SK-N-SH (cell line): Measurements from ENCODE around the gene ASB4. TPM values are rescaled to one million over a fixed set of nuclear protein-coding genes. Genes with fewer than 3 reads are reported as not detected.

Experiments
- CTCF ChIA-PET: fragments of 300-600, 350-600 bp; formaldehyde crosslinking; extraction: SDS; loops from one replicate; lab custom pipeline; 2021; lab: Yijun Ruan, JAX
- POLR2A ChIA-PET: fragments of 350-600 bp; sonication (Branson Sonifier 250); formaldehyde crosslinking; extraction: SDS; loops from one replicate; lab custom pipeline; 2020; ENCODE audit warnings: antibody characterized with exemption, inconsistent platforms; lab: Yijun Ruan, JAX
- DNase-seq: peaks from one replicate; pipeline ENCODE4 v3.0.0; 2012
- H2AFZ ChIP-seq: fragments of 200-600 bp; sonication (generic); 2 replicates; pipeline ENCODE4 v1.8.1; 2016; ENCODE audit warnings: antibody characterized with exemption, mild to moderate bottlenecking, low read depth
- H3F3A ChIP-seq: fragments of 200-600 bp; sonication (generic); replicated peaks from 2 replicates; pipeline ENCODE3; 2016; ENCODE audit warnings: antibody characterized with exemption, mild to moderate bottlenecking; ENCODE audit not compliant: insufficient read depth
- H3K27ac ChIP-seq, 2 experiments: fragments of 200-500 bp in 1 of 2; fragments of 200-600 bp in 1 of 2; sonication (Bioruptor generic) in 1 of 2; sonication (generic), shearing (Covaris generic) in 1 of 2; 2 replicates each; pipeline versions ENCODE4 v1.5.1 to v1.6.1; 2014 to 2016; ENCODE audit warnings: low read depth in 2 of 2, inconsistent platforms in 1 of 2, low read length in 1 of 2, mild to moderate bottlenecking in 1 of 2, mixed read lengths in 1 of 2
- H3K27me3 ChIP-seq: fragments of 200-600 bp; sonication (generic), shearing (Covaris generic); 2 replicates; pipeline ENCODE4 v1.6.1; 2016; ENCODE audit warnings: mixed run types; ENCODE audit not compliant: insufficient read depth
- H3K36me3 ChIP-seq, 2 experiments: fragments of 200-500 bp in 1 of 2; fragments of 200-600 bp in 1 of 2; sonication (Bioruptor generic) in 1 of 2; sonication (generic) in 1 of 2; replicated peaks in 1 of 2; 2 replicates each; pipeline versions ENCODE3 to v1.5.1; 2014 to 2016; ENCODE audit warnings: low read length in 1 of 2, mild to moderate bottlenecking in 1 of 2; ENCODE audit not compliant: insufficient read depth in 2 of 2, control insufficient read depth in 1 of 2
- H3K4me1 ChIP-seq, 2 experiments: fragments of 200-500 bp in 1 of 2; fragments of 200-600 bp in 1 of 2; sonication (Bioruptor generic) in 1 of 2; sonication (generic), shearing (Covaris generic) in 1 of 2; 2 replicates each; pipeline versions ENCODE4 v1.5.1 to v1.6.1; 2014 to 2016; ENCODE audit warnings: low read depth in 1 of 2, low read length in 1 of 2, mixed run types in 1 of 2; ENCODE audit not compliant: insufficient read depth in 2 of 2, control insufficient read depth in 1 of 2
- H3K4me2 ChIP-seq: fragments of 200-600 bp; sonication (generic), shearing (Covaris generic); 2 replicates; pipeline ENCODE4 v1.6.1; 2017; ENCODE audit warnings: mixed run types
- H3K4me3 ChIP-seq, 2 experiments: fragments of 200-500 bp in 1 of 2; fragments of 200-600 bp in 1 of 2; sonication (Bioruptor generic) in 1 of 2; sonication (generic), shearing (Covaris generic) in 1 of 2; 2 replicates each; pipeline versions ENCODE4 v1.5.1 to v1.8.1; 2014 to 2016; ENCODE audit warnings: low read depth in 2 of 2, inconsistent platforms in 1 of 2, low read length in 1 of 2, mild to moderate bottlenecking in 1 of 2, mixed read lengths in 1 of 2, moderate library complexity in 1 of 2
- H3K79me2 ChIP-seq: fragments of 200-600 bp; sonication (generic); 2 replicates; pipeline ENCODE4 v1.8.1; 2017; ENCODE audit warnings: mild to moderate bottlenecking; ENCODE audit not compliant: insufficient read depth
- H3K9ac ChIP-seq: fragments of 200-600 bp; sonication (generic); 2 replicates; pipeline ENCODE4 v1.6.1; 2017; ENCODE audit warnings: mixed run types
- H3K9me2 ChIP-seq: fragments of 200-600 bp; sonication (generic); 2 replicates; pipeline ENCODE4 v1.6.1; 2017; ENCODE audit warnings: mixed run types
- H3K9me3 ChIP-seq: fragments of 200-600 bp; sonication (generic); 2 replicates; pipeline ENCODE4 v1.6.1; 2017; ENCODE audit warnings: mixed run types, mild to moderate bottlenecking, moderate library complexity
- H4K20me1 ChIP-seq: fragments of 200-600 bp; sonication (generic); 2 replicates; pipeline ENCODE4 v1.6.1; 2017; ENCODE audit warnings: mild to moderate bottlenecking, mixed run types; ENCODE audit not compliant: insufficient read depth
- CHD2 ChIP-seq: fragments of 150-350 bp; IDR thresholded peaks from 2 replicates; pipeline ENCODE4 v1.6.1; 2018; ENCODE audit warnings: low read length; ENCODE audit not compliant: partially characterized antibody
- FOSL2 ChIP-seq: IDR thresholded peaks from 2 replicates; pipeline ENCODE4 v1.4.0; 2012; ENCODE audit warnings: low read depth, mild to moderate bottlenecking, moderate library complexity, borderline replicate concordance
- GATA2 ChIP-seq: sonication (generic); formaldehyde crosslinking; IDR thresholded peaks from 2 replicates; pipeline ENCODE4 v1.5.0; 2020; ENCODE audit warnings: mild to moderate bottlenecking, missing genetic modification reagents
- MEF2A ChIP-seq: IDR thresholded peaks from 2 replicates; pipeline ENCODE4 v1.4.0; 2012; ENCODE audit warnings: low read depth, borderline replicate concordance
- MXI1 ChIP-seq: IDR thresholded peaks from 2 replicates; pipeline ENCODE4 v1.6.1; 2012; ENCODE audit warnings: mild to moderate bottlenecking, low read depth, low read length, improper control_type of control experiment
- NRF1 ChIP-seq: IDR thresholded peaks from 2 replicates; pipeline ENCODE4 v1.6.1; 2012; ENCODE audit warnings: low read depth, mild to moderate bottlenecking, low read length
- POLR2AphosphoS5 ChIP-seq: IDR thresholded peaks from 2 replicates; pipeline ENCODE4 v1.6.1; 2012; ENCODE audit warnings: low read depth, low read length
- RAD21 ChIP-seq: IDR thresholded peaks from 2 replicates; pipeline ENCODE4 v1.6.1; 2012; ENCODE audit warnings: mild to moderate bottlenecking, low read length
- RCOR1 ChIP-seq: fragments of 150-350 bp; IDR thresholded peaks from 2 replicates; pipeline ENCODE4 v1.6.1; 2017; ENCODE audit warnings: antibody characterized with exemption, low read length
- SIN3A ChIP-seq: IDR thresholded peaks from 2 replicates; pipeline ENCODE4 v1.6.1; 2012; ENCODE audit warnings: low read depth, mild to moderate bottlenecking, low read length, moderate library complexity, borderline replicate concordance
- TAF1 ChIP-seq: IDR thresholded peaks from 2 replicates; pipeline ENCODE4 v1.6.1; 2012; ENCODE audit warnings: low read depth, mild to moderate bottlenecking, low read length, moderate library complexity, borderline replicate concordance
- TEAD4 ChIP-seq: IDR thresholded peaks from 2 replicates; pipeline ENCODE4 v1.4.0; 2012; ENCODE audit warnings: mild to moderate bottlenecking, borderline replicate concordance; ENCODE audit not compliant: insufficient read depth
- YY1 ChIP-seq: IDR thresholded peaks from 2 replicates; pipeline ENCODE4 v1.4.0; 2012; ENCODE audit warnings: low read depth, mild to moderate bottlenecking
- WGBS: methylation state at CpG from one replicate; pipeline ENCODE4 v1.1.6; 2017; ENCODE audit warnings: low lambda C conversion rate; 5-methylcytosine and 5-hydroxymethylcytosine counted together
- polyA plus RNA-seq, 3 experiments: library from polyadenylated mRNA; depleted of rRNA; stranded (reverse); fragments of >200 nt; gene quantifications; 2 replicates each; pipeline ENCODE4 v1.2.3, GENCODE V29; 2012
- TF ChIP-seq, protein P1 (sequence below): IDR thresholded peaks from 2 replicates; pipeline ENCODE4 v1.4.0; 2012; ENCODE audit warnings: low read depth, borderline replicate concordance
- TF ChIP-seq, protein P2 (sequence below): IDR thresholded peaks from 2 replicates; pipeline ENCODE4 v1.4.0; 2012; ENCODE audit warnings: low read depth
- TF ChIP-seq, protein P3 (sequence below): fragments of 150-350 bp; IDR thresholded peaks from 2 replicates; pipeline ENCODE4 v1.6.1; 2016; ENCODE audit warnings: mild to moderate bottlenecking, low read depth, low read length
- TF ChIP-seq, protein P4 (sequence below): IDR thresholded peaks from 2 replicates; pipeline ENCODE4; 2012
- TF ChIP-seq, protein P5 (sequence below): IDR thresholded peaks from 2 replicates; pipeline ENCODE4 v1.4.0; 2012; ENCODE audit warnings: low read depth, borderline replicate concordance
- TF ChIP-seq, protein P6 (sequence below): fragments of 150-350 bp; IDR thresholded peaks from 2 replicates; pipeline ENCODE4 v1.6.1; 2017; ENCODE audit warnings: antibody characterized with exemption, low read length, low read depth, borderline replicate concordance

Gene ASB4
- polyA plus RNA-seq, 1 of the 3 experiments (the other 2 are of a cell fraction), result not detected

DNA sequence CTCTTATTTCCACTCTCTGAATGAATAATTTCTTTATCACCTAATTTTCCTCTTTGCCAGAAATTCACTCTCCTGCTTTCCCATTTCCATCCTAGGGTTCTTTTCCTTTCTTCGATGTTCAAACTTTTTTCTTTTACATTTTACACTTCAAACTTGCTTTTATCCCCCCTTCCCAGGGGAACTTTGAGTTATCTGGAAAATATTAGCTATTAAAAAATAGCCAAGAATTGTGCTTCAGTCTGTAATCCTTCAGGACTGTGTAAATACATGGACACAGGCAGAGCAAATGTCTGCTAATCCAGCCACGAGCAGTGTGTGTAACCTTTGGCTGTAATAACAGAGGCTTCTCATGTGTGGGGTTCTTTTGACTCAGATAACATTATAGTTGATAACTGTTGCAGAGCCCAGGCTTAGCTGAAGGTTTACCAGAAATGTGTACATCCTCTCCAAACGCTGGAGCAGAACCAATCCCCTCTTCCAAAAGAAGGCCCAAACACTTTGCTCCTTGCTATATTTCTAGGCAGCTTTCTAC, 4.6 kb downstream of the ASB4 start:
- H2AFZ ChIP-seq, result no peak overlapping the region
- H3K36me3 ChIP-seq, result no peaks in the 10 kb centered on the region
- no peak overlapping the region for H3K9ac ChIP-seq
- no peaks in the 10 kb centered on the region for H3K79me2 ChIP-seq
- no peak overlapping the region for H3K4me3 ChIP-seq
- H3K27ac ChIP-seq, result no peak overlapping the region
- no peaks in the 10 kb centered on the region for H4K20me1 ChIP-seq
- WGBS, result 31% methylated on average over 3 of the region's 3 CpGs
- H3K4me1 ChIP-seq, result no peaks in the 10 kb centered on the region
- ChIA-PET POLR2A (no interaction called here), CTCF (interaction anchor here (0.9 to 8.9 kb wide), 6 partner anchors 10 to 197 kb away, joined by 3 to 109 read pairs (median 5); no protein-coding TSS in a partner anchor)
- no peaks in the 10 kb centered on the region for H3F3A ChIP-seq
- no peaks in the 10 kb centered on the region for H3K9me2 ChIP-seq
- no peaks in the 10 kb centered on the region for H3K9me3 ChIP-seq
- H3K4me2 ChIP-seq, result no peak overlapping the region
- H3K27me3 ChIP-seq, result no peaks in the 10 kb centered on the region
- TF ChIP-seq POLR2AphosphoS5 (no peak), TEAD4 (no peak), SIN3A (no peak), NRF1 (no peak), RAD21 (no peak), YY1 (no peak), RCOR1 (no peak), MXI1 (no peak), CHD2 (no peak)
- TF ChIP-seq, protein P1, sequence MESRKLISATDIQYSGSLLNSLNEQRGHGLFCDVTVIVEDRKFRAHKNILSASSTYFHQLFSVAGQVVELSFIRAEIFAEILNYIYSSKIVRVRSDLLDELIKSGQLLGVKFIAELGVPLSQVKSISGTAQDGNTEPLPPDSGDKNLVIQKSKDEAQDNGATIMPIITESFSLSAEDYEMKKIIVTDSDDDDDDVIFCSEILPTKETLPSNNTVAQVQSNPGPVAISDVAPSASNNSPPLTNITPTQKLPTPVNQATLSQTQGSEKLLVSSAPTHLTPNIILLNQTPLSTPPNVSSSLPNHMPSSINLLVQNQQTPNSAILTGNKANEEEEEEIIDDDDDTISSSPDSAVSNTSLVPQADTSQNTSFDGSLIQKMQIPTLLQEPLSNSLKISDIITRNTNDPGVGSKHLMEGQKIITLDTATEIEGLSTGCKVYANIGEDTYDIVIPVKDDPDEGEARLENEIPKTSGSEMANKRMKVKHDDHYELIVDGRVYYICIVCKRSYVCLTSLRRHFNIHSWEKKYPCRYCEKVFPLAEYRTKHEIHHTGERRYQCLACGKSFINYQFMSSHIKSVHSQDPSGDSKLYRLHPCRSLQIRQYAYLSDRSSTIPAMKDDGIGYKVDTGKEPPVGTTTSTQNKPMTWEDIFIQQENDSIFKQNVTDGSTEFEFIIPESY, result no peak
- TF ChIP-seq, protein P2, sequence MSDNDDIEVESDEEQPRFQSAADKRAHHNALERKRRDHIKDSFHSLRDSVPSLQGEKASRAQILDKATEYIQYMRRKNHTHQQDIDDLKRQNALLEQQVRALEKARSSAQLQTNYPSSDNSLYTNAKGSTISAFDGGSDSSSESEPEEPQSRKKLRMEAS, result no peak
- TF ChIP-seq, protein P3, sequence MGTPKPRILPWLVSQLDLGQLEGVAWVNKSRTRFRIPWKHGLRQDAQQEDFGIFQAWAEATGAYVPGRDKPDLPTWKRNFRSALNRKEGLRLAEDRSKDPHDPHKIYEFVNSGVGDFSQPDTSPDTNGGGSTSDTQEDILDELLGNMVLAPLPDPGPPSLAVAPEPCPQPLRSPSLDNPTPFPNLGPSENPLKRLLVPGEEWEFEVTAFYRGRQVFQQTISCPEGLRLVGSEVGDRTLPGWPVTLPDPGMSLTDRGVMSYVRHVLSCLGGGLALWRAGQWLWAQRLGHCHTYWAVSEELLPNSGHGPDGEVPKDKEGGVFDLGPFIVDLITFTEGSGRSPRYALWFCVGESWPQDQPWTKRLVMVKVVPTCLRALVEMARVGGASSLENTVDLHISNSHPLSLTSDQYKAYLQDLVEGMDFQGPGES, result no peak
- TF ChIP-seq, protein P4, sequence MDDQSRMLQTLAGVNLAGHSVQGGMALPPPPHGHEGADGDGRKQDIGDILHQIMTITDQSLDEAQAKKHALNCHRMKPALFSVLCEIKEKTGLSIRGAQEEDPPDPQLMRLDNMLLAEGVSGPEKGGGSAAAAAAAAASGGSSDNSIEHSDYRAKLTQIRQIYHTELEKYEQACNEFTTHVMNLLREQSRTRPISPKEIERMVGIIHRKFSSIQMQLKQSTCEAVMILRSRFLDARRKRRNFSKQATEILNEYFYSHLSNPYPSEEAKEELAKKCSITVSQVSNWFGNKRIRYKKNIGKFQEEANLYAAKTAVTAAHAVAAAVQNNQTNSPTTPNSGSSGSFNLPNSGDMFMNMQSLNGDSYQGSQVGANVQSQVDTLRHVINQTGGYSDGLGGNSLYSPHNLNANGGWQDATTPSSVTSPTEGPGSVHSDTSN, result no peak
- DNase-seq, result no peak

DNA sequence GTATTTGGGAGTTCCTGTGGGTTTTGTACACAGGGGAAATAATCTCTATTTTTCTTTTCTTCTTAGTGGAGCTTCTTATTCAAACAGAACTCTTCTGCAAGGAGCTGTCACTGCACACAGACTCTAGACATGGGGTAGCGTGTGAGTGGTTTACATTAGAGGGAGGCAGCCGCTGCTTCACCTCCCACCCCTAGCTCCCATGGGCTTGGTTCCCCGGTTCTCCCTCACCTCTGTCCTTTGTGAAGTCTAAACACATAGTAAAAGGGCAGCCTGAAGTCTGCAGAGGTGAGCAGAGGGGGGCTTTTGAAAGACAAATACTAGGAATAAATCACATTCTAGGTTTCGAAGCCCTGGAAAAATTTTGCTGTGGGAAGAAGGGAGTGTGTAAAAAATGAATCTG, 5.5 kb downstream of the ASB4 start:
- no peaks in the 10 kb centered on the region for H3K36me3 ChIP-seq
- no peaks in the 10 kb centered on the region for H3K9me3 ChIP-seq
- WGBS, result 82% methylated on average over 4 of the region's 4 CpGs
- H3K79me2 ChIP-seq, result no peaks in the 10 kb centered on the region
- no peak overlapping the region for H3K27ac ChIP-seq
- no peak for DNase-seq
- no peaks in the 10 kb centered on the region for H3K9me2 ChIP-seq
- no peak overlapping the region for H3K9ac ChIP-seq
- H3F3A ChIP-seq, result no peaks in the 10 kb centered on the region
- no peaks in the 10 kb centered on the region for H3K4me1 ChIP-seq
- H4K20me1 ChIP-seq, result no peaks in the 10 kb centered on the region
- H3K27me3 ChIP-seq, result no peaks in the 10 kb centered on the region
- CTCF ChIA-PET, result interaction anchor here (2.8 to 8.9 kb wide), 2 partner anchors 14 to 21 kb away, joined by 13 to 109 read pairs; no protein-coding TSS in a partner anchor
- POLR2A ChIA-PET, result no interaction called here
- H2AFZ ChIP-seq, result no peak overlapping the region
- H3K4me3 ChIP-seq, result no peak overlapping the region
- no peak overlapping the region for H3K4me2 ChIP-seq
- TF ChIP-seq, protein P5, sequence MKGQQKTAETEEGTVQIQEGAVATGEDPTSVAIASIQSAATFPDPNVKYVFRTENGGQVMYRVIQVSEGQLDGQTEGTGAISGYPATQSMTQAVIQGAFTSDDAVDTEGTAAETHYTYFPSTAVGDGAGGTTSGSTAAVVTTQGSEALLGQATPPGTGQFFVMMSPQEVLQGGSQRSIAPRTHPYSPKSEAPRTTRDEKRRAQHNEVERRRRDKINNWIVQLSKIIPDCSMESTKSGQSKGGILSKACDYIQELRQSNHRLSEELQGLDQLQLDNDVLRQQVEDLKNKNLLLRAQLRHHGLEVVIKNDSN, result no peak
- TF ChIP-seq TAF1 (no peak), FOSL2 (no peak), MXI1 (no peak), CHD2 (no peak), MEF2A (no peak), YY1 (no peak), RCOR1 (no peak), GATA2 (CRISPR knock-in tag) (no peak), POLR2AphosphoS5 (no peak)
- TF ChIP-seq, protein P6, sequence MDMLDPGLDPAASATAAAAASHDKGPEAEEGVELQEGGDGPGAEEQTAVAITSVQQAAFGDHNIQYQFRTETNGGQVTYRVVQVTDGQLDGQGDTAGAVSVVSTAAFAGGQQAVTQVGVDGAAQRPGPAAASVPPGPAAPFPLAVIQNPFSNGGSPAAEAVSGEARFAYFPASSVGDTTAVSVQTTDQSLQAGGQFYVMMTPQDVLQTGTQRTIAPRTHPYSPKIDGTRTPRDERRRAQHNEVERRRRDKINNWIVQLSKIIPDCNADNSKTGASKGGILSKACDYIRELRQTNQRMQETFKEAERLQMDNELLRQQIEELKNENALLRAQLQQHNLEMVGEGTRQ, result no peak
